Mesenchymal stem cell (in vitro differentiated cells and primary cell): ENCODE measurements around the gene THSD7A.

Experiments used
- DNase-seq: peaks from one replicate; pipeline ENCODE4 v3.0.0-alpha.2; 2013
- H2AFZ ChIP-seq: one replicate; pipeline ENCODE4 v1.6.1; 2013; ENCODE audit warnings: low read depth, mild to moderate bottlenecking, control low read depth, inconsistent platforms, low read length, moderate library complexity
- H2AK5ac ChIP-seq: 2 replicates; pipeline ENCODE4 v1.6.1; 2013; ENCODE audit warnings: low read length, moderate library complexity, mild to moderate bottlenecking, inconsistent platforms; ENCODE audit not compliant: severe bottlenecking
- H2BK120ac ChIP-seq: one replicate; pipeline ENCODE4 v1.6.1; 2013; ENCODE audit warnings: low read depth, mild to moderate bottlenecking, inconsistent platforms, low read length, moderate library complexity
- H2BK12ac ChIP-seq, 2 experiments: one replicate each; pipeline ENCODE4 v1.6.1; 2013; ENCODE audit warnings: inconsistent platforms in 2 of 2, low read length in 2 of 2, mild to moderate bottlenecking in 2 of 2, moderate library complexity in 2 of 2, control low read depth in 1 of 2
- H2BK15ac ChIP-seq: one replicate; pipeline ENCODE4 v1.6.1; 2013; ENCODE audit warnings: mild to moderate bottlenecking, low read depth, inconsistent platforms; ENCODE audit not compliant: poor library complexity, severe bottlenecking
- H2BK5ac ChIP-seq: 2 replicates; pipeline ENCODE4 v1.6.1; 2013; ENCODE audit warnings: low read depth, mild to moderate bottlenecking, low read length, control low read depth, inconsistent platforms; ENCODE audit not compliant: poor library complexity, severe bottlenecking
- H3K14ac ChIP-seq, 2 experiments: one replicate each; pipeline ENCODE4 v1.6.1; 2013; ENCODE audit warnings: inconsistent platforms in 2 of 2, low read length in 2 of 2, control low read depth in 1 of 2, mild to moderate bottlenecking in 1 of 2, moderate library complexity in 1 of 2
- H3K18ac ChIP-seq, 2 experiments: one replicate each; pipeline ENCODE4 v1.6.1; 2013; ENCODE audit warnings: inconsistent platforms in 2 of 2, low read length in 2 of 2, control low read depth in 1 of 2, low read depth in 1 of 2, mild to moderate bottlenecking in 1 of 2
- H3K23ac ChIP-seq, 2 experiments: one replicate each; pipeline ENCODE4 v1.6.1; 2013; ENCODE audit warnings: inconsistent platforms in 2 of 2, low read length in 2 of 2, mild to moderate bottlenecking in 2 of 2, moderate library complexity in 2 of 2, control low read depth in 1 of 2
- H3K27ac ChIP-seq: 2 replicates; pipeline ENCODE4 v1.5.1; 2013; ENCODE audit warnings: mild to moderate bottlenecking, moderate library complexity, low read length, control low read depth, inconsistent platforms; ENCODE audit not compliant: poor library complexity, severe bottlenecking
- H3K27me3 ChIP-seq, 2 experiments: 2 replicates each; pipeline versions ENCODE4 v1.6.1 to v1.7.0; 2013; ENCODE audit warnings: low read length in 2 of 2, mild to moderate bottlenecking in 2 of 2, moderate library complexity in 2 of 2, control low read depth in 1 of 2, inconsistent platforms in 1 of 2; ENCODE audit not compliant: control insufficient read depth in 1 of 2, insufficient read depth in 1 of 2
- H3K36me3 ChIP-seq, 2 experiments: 2 replicates each; pipeline versions ENCODE4 v1.6.1 to v1.7.0; 2013; ENCODE audit warnings: low read length in 2 of 2, control low read depth in 1 of 2, inconsistent platforms in 1 of 2, low read depth in 1 of 2, mild to moderate bottlenecking in 1 of 2; ENCODE audit not compliant: insufficient read depth in 2 of 2, control insufficient read depth in 1 of 2
- H3K4ac ChIP-seq, 2 experiments: one replicate each; pipeline ENCODE4 v1.6.1; 2013; ENCODE audit warnings: inconsistent platforms in 2 of 2, low read length in 2 of 2, mild to moderate bottlenecking in 2 of 2, moderate library complexity in 2 of 2, control low read depth in 1 of 2, low read depth in 1 of 2
- H3K4me1 ChIP-seq: 2 replicates; pipeline ENCODE4 v1.6.1; 2013; ENCODE audit warnings: low read depth, low read length, control low read depth; ENCODE audit not compliant: control insufficient read depth, insufficient read depth
- H3K4me2 ChIP-seq: 2 replicates; pipeline ENCODE4 v1.6.1; 2013; ENCODE audit warnings: low read length, mild to moderate bottlenecking, inconsistent platforms; ENCODE audit not compliant: poor library complexity, severe bottlenecking
- H3K4me3 ChIP-seq, 2 experiments: 2 replicates each; pipeline versions ENCODE4 v1.5.1 to v1.7.0; 2013; ENCODE audit warnings: low read length in 2 of 2, mild to moderate bottlenecking in 2 of 2, control low read depth in 1 of 2, low read depth in 1 of 2; ENCODE audit not compliant: insufficient read depth in 1 of 2
- H3K79me1 ChIP-seq: replicated peaks from 2 replicates; pipeline ENCODE4 v1.6.1; 2013; ENCODE audit warnings: mild to moderate bottlenecking, control low read depth, low read length, inconsistent platforms; ENCODE audit not compliant: poor library complexity, severe bottlenecking
- H3K9ac ChIP-seq: 2 replicates; pipeline ENCODE4 v1.7.0; 2013; ENCODE audit warnings: mild to moderate bottlenecking, low read length, moderate library complexity
- H3K9me3 ChIP-seq: 2 replicates; pipeline ENCODE4 v1.7.0; 2013; ENCODE audit warnings: mild to moderate bottlenecking, low read length; ENCODE audit not compliant: control insufficient read depth
- H4K8ac ChIP-seq: one replicate; pipeline ENCODE4 v1.6.1; 2013; ENCODE audit warnings: inconsistent platforms, mild to moderate bottlenecking, low read length, moderate library complexity
- H4K91ac ChIP-seq: one replicate; pipeline ENCODE4 v1.6.1; 2013; ENCODE audit warnings: mild to moderate bottlenecking, low read length, inconsistent platforms
- WGBS: methylation state at CpG from one replicate; pipeline ENCODE4 v1.1.7; 2013; ENCODE audit warnings: mixed read lengths; 5-methylcytosine and 5-hydroxymethylcytosine counted together

The THSD7A gene

GRCh38 chr7:11591943-11592342 is 240.1 kb downstream of the THSD7A start:
- H2BK120ac ChIP-seq = no peak overlapping the region

GRCh38 chr7:11591055-11591633 is 240.9 kb downstream of the THSD7A start:
- no peak overlapping the region for H2AK5ac ChIP-seq
- H3K4me2 ChIP-seq = no peak overlapping the region
- no peak overlapping the region for H2AFZ ChIP-seq
- no peaks in the 10 kb centered on the region for H3K4me1 ChIP-seq
- no peak overlapping the region for H4K8ac ChIP-seq
- no peak overlapping the region for H3K4me3 ChIP-seq
- H3K9me3 ChIP-seq = no peaks in the 10 kb centered on the region
- no peak for DNase-seq
- no peak overlapping the region for H3K9ac ChIP-seq
- no peaks in the 10 kb centered on the region for H3K27me3 ChIP-seq
- no peak overlapping the region for H2BK15ac ChIP-seq
- H4K91ac ChIP-seq = no peak overlapping the region
- H2BK12ac ChIP-seq = no peak overlapping the region
- H3K27ac ChIP-seq = no peak overlapping the region
- H3K4ac ChIP-seq = no peak overlapping the region
- H2BK5ac ChIP-seq = no peak overlapping the region
- no peak overlapping the region for H2BK120ac ChIP-seq
- H3K14ac ChIP-seq = no peak overlapping the region
- H3K79me1 ChIP-seq = no peaks in the 10 kb centered on the region
- H3K18ac ChIP-seq = no peak overlapping the region
- H3K23ac ChIP-seq = no peak overlapping the region
- no peaks in the 10 kb centered on the region for H3K36me3 ChIP-seq
- 82% methylated on average over 6 of the region's 6 CpGs for WGBS

More at GRCh38 chr7:11591943-11592342, 240.1 kb downstream of the THSD7A start:
- Histone ChIP-seq H3K14ac (no peak overlapping the region), H3K4me2 (no peak overlapping the region), H3K18ac (no peak overlapping the region), H2BK5ac (no peak overlapping the region), H2AK5ac (no peak overlapping the region), H2AFZ (no peak overlapping the region), H3K36me3 (no peaks in the 10 kb centered on the region), H3K23ac (no peak overlapping the region), H3K9ac (no peak overlapping the region), H3K4me3 (no peak overlapping the region), H3K4me1 (no peaks in the 10 kb centered on the region), H3K4ac (no peak overlapping the region), H2BK15ac (no peak overlapping the region), H3K79me1 (no peaks in the 10 kb centered on the region), H2BK12ac (no peak overlapping the region), H4K91ac (no peak overlapping the region), H3K27me3 (no peaks in the 10 kb centered on the region), H4K8ac (no peak overlapping the region), H3K9me3 (no peaks in the 10 kb centered on the region), H3K27ac (no peak overlapping the region)
- DNase-seq = no peak

DNA sequence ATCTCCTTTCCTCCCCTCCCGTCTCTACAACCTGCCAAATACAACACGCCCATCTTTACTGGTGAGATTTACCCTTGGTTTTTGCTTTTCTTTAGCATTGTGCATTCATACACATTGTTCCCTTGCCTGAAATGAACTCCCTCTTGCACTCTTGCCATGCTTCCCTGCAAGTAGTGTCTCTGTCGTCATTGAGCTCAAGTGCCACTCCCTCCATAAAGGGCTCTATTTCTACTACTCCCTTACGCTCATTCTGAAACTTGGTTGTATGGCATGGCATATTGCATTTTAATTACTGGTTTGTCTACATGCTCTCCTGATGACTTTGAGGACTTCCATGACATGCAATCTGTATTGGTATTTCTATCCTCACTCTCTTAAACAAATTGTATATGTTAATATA is 242.7 kb downstream of the THSD7A start:
- no peak for DNase-seq
- no peaks in the 10 kb centered on the region for H3K36me3 ChIP-seq
- H3K4me1 ChIP-seq = no peaks in the 10 kb centered on the region
- no peak overlapping the region for H2BK12ac ChIP-seq
- H3K27ac ChIP-seq = no peak overlapping the region
- H3K79me1 ChIP-seq = no peaks in the 10 kb centered on the region
- H2BK5ac ChIP-seq = no peak overlapping the region
- no peak overlapping the region for H3K4ac ChIP-seq
- H3K27me3 ChIP-seq = no peaks in the 10 kb centered on the region
- H3K4me2 ChIP-seq = no peak overlapping the region
- H4K8ac ChIP-seq = no peak overlapping the region
- H3K18ac ChIP-seq = no peak overlapping the region
- no peak overlapping the region for H2BK120ac ChIP-seq
- H4K91ac ChIP-seq = no peak overlapping the region
- H2AFZ ChIP-seq = no peak overlapping the region
- H2AK5ac ChIP-seq = no peak overlapping the region
- no peak overlapping the region for H3K23ac ChIP-seq
- H3K14ac ChIP-seq = no peak overlapping the region
- H2BK15ac ChIP-seq = no peak overlapping the region
- no peak overlapping the region for H3K9ac ChIP-seq
- H3K9me3 ChIP-seq = no peaks in the 10 kb centered on the region
- 81% methylated on average over 3 of the region's 4 CpGs for WGBS
- no peak overlapping the region for H3K4me3 ChIP-seq

- Histone ChIP-seq H2AFZ (no peak overlapping the region), H2BK120ac (no peak overlapping the region), H3K4me1 (no peaks in the 10 kb centered on the region), H3K18ac (no peak overlapping the region), H3K27ac (no peak overlapping the region), H2AK5ac (no peak overlapping the region), H2BK15ac (no peak overlapping the region), H3K14ac (no peak overlapping the region), H3K9me3 (no peaks in the 10 kb centered on the region), H3K27me3 (no peaks in the 10 kb centered on the region), H3K79me1 (no peaks in the 10 kb centered on the region), H3K9ac (no peak overlapping the region), H2BK5ac (no peak overlapping the region), H4K91ac (no peak overlapping the region), H3K4me3 (no peak overlapping the region), H3K36me3 (no peaks in the 10 kb centered on the region), H4K8ac (no peak overlapping the region), H3K23ac (no peak overlapping the region), H2BK12ac (no peak overlapping the region), H3K4me2 (no peak overlapping the region), H3K4ac (no peak overlapping the region)
- DNase-seq = no peak
- no CpG with 5 or more reads among the region's 1 CpG for WGBS
These were observed 244.2 kb downstream of the THSD7A start for GRCh38 chr7:11587814-11588213.
